Endodermal cell (in vitro differentiated cells): Measurements from ENCODE around the gene PROSER1. TPM values are rescaled to one million over a fixed set of nuclear protein-coding genes. Genes with fewer than 3 reads are reported as not detected.

Experiments used
- DNase-seq: peaks from one replicate; pipeline ENCODE4 v3.0.0-alpha.2; 2017
- H3K27ac ChIP-seq: 2 replicates; pipeline ENCODE4 v1.5.1; 2013; ENCODE audit warnings: mild to moderate bottlenecking, low read depth, low read length, moderate library complexity
- H3K27me3 ChIP-seq: 2 replicates; pipeline ENCODE4 v1.6.1; 2013; ENCODE audit warnings: mild to moderate bottlenecking, low read length, moderate library complexity; ENCODE audit not compliant: insufficient read depth, control insufficient read depth, poor library complexity, severe bottlenecking
- H3K36me3 ChIP-seq: 2 replicates; pipeline ENCODE4 v1.7.0; 2013; ENCODE audit warnings: mild to moderate bottlenecking, low read length, moderate library complexity; ENCODE audit not compliant: control insufficient read depth, insufficient read depth
- H3K4me1 ChIP-seq: one replicate; pipeline ENCODE4 v1.7.0; 2013; ENCODE audit warnings: low read length; ENCODE audit not compliant: control insufficient read depth, insufficient read depth
- H3K4me3 ChIP-seq: 2 replicates; pipeline ENCODE4 v1.5.1; 2013; ENCODE audit warnings: mild to moderate bottlenecking, low read length, moderate library complexity
- H3K9ac ChIP-seq: 2 replicates; pipeline ENCODE4 v1.6.1; 2013; ENCODE audit warnings: mild to moderate bottlenecking, low read length, moderate library complexity; ENCODE audit not compliant: poor library complexity, severe bottlenecking; ENCODE audit errors: extremely low read depth
- H3K9me3 ChIP-seq: 2 replicates; pipeline ENCODE4 v1.6.1; 2013; ENCODE audit warnings: mild to moderate bottlenecking, low read length, moderate library complexity; ENCODE audit not compliant: control insufficient read depth
- H3K27ac Mint-ChIP-seq: 2 replicates; pipeline ENCODE4 v1.8.0; 2020; ENCODE audit warnings: mixed read lengths
- H3K27me3 Mint-ChIP-seq: 2 replicates; pipeline ENCODE4 v1.8.0; 2021; ENCODE audit warnings: mild to moderate bottlenecking, mixed read lengths; ENCODE audit not compliant: insufficient read depth
- H3K36me3 Mint-ChIP-seq: 2 replicates; pipeline ENCODE4 v1.8.0; 2020; ENCODE audit warnings: low read depth, mixed read lengths
- H3K4me1 Mint-ChIP-seq: 2 replicates; pipeline ENCODE4 v1.8.0; 2020; ENCODE audit warnings: mixed read lengths
- H3K4me3 Mint-ChIP-seq: 2 replicates; pipeline ENCODE4 v1.8.0; 2020; ENCODE audit warnings: mild to moderate bottlenecking, moderate library complexity, mixed read lengths
- H3K9me3 Mint-ChIP-seq: 2 replicates; pipeline ENCODE4 v1.8.0; 2020; ENCODE audit warnings: mild to moderate bottlenecking, mixed read lengths
- WGBS, 2 experiments: methylation state at CpG; one replicate each; pipeline versions ENCODE4 v1.1.5 to v1.1.7; 2013; ENCODE audit warnings: missing lambda C conversion rate in 2 of 2, mixed read lengths in 1 of 2; ENCODE audit not compliant: insufficient coverage in 1 of 2, insufficient read length in 1 of 2; 5-methylcytosine and 5-hydroxymethylcytosine counted together
- total RNA-seq, 2 donors: library from RNA; stranded (reverse); fragmentation: NEBNext Ultra II Directional in 1 of 2; extraction: Animal tissue kit (Norgen Biotek cat#: 25700) in 1 of 2; gene quantifications; 2 replicates in 1 of 2; 3 replicates in 1 of 2; pipeline ENCODE4 v1.2.1, GENCODE V29; 2021
- TF ChIP-seq, protein P1 (sequence below): fragments of 200-600 bp; sonication (generic); conservative IDR thresholded peaks from 2 replicates; pipeline ENCODE4 v1.5.0; 2021; ENCODE audit warnings: antibody characterized with exemption, mild to moderate bottlenecking

The PROSER1 gene
- total RNA-seq, 2 donors from 2014 or later: 54.0 to 62.1 TPM

DNA sequence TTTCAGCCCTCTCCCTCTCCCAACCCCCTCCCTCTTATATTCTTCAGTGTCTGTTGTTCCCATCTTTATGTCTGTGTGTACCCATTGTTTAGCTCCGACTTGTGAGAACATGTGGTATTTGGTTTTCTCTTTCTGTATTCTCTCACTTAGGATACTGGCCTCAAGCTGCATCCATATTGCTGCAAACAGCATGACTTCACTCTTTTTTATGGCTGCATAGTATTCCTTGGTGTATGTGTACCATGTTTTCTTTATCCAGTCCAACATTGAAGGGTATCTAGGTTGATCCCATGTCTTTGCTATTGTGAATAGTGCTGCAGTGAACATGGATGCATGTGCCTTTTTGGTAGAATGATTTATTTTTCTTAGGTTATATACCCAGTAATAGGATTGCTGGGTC is 18.1 kb upstream of the PROSER1 start:
- Histone ChIP-seq H3K4me3 (no peak overlapping the region), H3K9me3 (no peaks in the 10 kb centered on the region), H3K36me3 (no peaks in the 10 kb centered on the region), H3K27ac (no peak overlapping the region), H3K9ac (no peak overlapping the region), H3K27me3 (no peaks in the 10 kb centered on the region), H3K4me1 (no peaks in the 10 kb centered on the region)
- TF ChIP-seq, protein P1, sequence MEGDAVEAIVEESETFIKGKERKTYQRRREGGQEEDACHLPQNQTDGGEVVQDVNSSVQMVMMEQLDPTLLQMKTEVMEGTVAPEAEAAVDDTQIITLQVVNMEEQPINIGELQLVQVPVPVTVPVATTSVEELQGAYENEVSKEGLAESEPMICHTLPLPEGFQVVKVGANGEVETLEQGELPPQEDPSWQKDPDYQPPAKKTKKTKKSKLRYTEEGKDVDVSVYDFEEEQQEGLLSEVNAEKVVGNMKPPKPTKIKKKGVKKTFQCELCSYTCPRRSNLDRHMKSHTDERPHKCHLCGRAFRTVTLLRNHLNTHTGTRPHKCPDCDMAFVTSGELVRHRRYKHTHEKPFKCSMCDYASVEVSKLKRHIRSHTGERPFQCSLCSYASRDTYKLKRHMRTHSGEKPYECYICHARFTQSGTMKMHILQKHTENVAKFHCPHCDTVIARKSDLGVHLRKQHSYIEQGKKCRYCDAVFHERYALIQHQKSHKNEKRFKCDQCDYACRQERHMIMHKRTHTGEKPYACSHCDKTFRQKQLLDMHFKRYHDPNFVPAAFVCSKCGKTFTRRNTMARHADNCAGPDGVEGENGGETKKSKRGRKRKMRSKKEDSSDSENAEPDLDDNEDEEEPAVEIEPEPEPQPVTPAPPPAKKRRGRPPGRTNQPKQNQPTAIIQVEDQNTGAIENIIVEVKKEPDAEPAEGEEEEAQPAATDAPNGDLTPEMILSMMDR: no peak
- Mint-ChIP-seq H3K27me3 (no peaks in the 10 kb centered on the region), H3K27ac (no peak overlapping the region), H3K9me3 (peaks cover 8% of the 10 kb centered on the region), H3K4me3 (no peak overlapping the region), H3K4me1 (peaks cover 4% of the 10 kb centered on the region), H3K36me3 (peaks cover 3% of the 10 kb centered on the region)
- DNase-seq: no peak
- 91 to 100% methylated on average over 1 of the region's 1 CpG for WGBS, 2 experiments

DNA sequence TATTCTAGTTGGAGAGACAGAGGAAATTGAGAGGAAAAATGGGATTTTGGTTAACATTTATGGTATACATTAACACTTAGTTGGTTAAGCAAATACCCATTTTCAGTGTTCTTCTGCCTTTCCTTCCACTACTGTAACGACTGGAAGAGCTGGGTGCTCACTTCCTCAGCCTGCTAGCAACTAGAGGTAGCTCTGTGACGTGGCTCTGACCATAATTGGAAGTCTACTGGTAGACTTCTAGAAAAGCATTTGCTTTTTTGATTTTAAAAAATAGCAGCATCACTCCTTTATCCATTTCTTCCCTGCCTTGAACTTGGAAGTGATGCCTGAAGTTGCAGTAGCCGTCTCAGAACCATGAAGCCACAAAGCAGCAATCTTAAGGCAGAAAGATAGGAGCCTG is 16.2 kb upstream of the PROSER1 start:
- no peaks in the 10 kb centered on the region for H3K9me3 ChIP-seq
- no peaks in the 10 kb centered on the region for H3K27me3 Mint-ChIP-seq
- WGBS, 2 experiments: 85 to 100% methylated on average over 1 to 3 of the region's 3 CpGs
- H3K4me1 ChIP-seq: no peaks in the 10 kb centered on the region
- H3K4me1 Mint-ChIP-seq: peaks cover 4% of the 10 kb centered on the region
- no peak overlapping the region for H3K27ac ChIP-seq
- no peaks in the 10 kb centered on the region for H3K27me3 ChIP-seq
- H3K9me3 Mint-ChIP-seq: peaks cover 8% of the 10 kb centered on the region
- H3K4me3 Mint-ChIP-seq: no peak overlapping the region
- H3K36me3 Mint-ChIP-seq: peaks cover 3% of the 10 kb centered on the region
- H3K9ac ChIP-seq: no peak overlapping the region
- peaks cover 3% of the 10 kb centered on the region for H3K36me3 ChIP-seq
- TF ChIP-seq, protein P1: no peak
- no peak for DNase-seq
- H3K27ac Mint-ChIP-seq: no peak overlapping the region
- no peak overlapping the region for H3K4me3 ChIP-seq

DNA sequence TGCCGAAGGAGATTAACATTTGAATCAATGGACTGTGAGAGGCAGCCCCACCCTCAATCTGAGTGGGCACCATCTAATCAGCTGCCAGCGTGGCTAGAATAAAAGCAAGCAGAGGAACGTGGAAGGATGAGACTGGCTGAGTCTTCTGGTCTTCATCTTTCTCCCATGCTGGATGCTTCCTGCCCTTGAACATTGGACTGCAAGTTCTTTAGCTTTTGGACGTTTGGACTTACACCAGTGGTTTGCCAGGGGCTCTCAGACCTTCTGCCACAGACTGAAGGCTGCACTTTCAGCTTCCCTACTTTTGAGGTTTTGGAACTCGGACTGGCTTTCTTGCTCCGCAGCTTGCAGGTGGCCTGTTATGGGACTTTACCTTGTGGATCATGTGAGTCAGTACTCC is 15.1 kb upstream of the PROSER1 start:
- H3K4me3 Mint-ChIP-seq: no peak overlapping the region

More for the DNA sequence above, 15.1 kb upstream of the PROSER1 start:
- Histone ChIP-seq H3K9ac (no peak overlapping the region), H3K4me1 (no peaks in the 10 kb centered on the region), H3K9me3 (no peaks in the 10 kb centered on the region), H3K27me3 (no peaks in the 10 kb centered on the region), H3K36me3 (peaks cover 3% of the 10 kb centered on the region), H3K4me3 (no peak overlapping the region), H3K27ac (no peak overlapping the region)
- peaks cover 8% of the 10 kb centered on the region for H3K4me1 Mint-ChIP-seq
- peaks cover 8% of the 10 kb centered on the region for H3K9me3 Mint-ChIP-seq
- no peak overlapping the region for H3K27ac Mint-ChIP-seq
- no peaks in the 10 kb centered on the region for H3K27me3 Mint-ChIP-seq
- TF ChIP-seq, protein P1: no peak
- WGBS, 2 experiments: 82 to 85% methylated on average over 4 to 6 of the region's 6 CpGs
- DNase-seq: no peak
- peaks cover 3% of the 10 kb centered on the region for H3K36me3 Mint-ChIP-seq
